GM12878 (cell line): ENCODE results near the gene LRP8. TPM values are rescaled to one million over a fixed set of nuclear protein-coding genes. Genes with fewer than 3 reads are reported as not detected.

Source experiments
- ATAC-seq: fragments of 200-7000 bp; cut with Tn5 transposase; 3 replicates; pipeline ENCODE4 v1.9.1; 2020; ENCODE audit warnings: mild to moderate bottlenecking, moderate library complexity
- BruUV-seq: library from RNA; stranded (reverse); fragments of 400-500 nt; replicated peaks from 2 replicates; lab custom pipeline; 2021; lab: Mats Ljungman, UMichigan
- CTCF ChIA-PET: fragments of 300-600 bp; sonication (Branson Sonifier 250); formaldehyde crosslinking; extraction: SDS; loops from one replicate; lab custom pipeline; 2021; ENCODE audit warnings: inconsistent platforms; lab: Yijun Ruan, JAX
- POLR2A ChIA-PET: fragments of 350-600 bp; formaldehyde crosslinking; extraction: SDS; loops from one replicate; lab custom pipeline; 2021; ENCODE audit warnings: inconsistent platforms; lab: Charles Lee
- RAD21 ChIA-PET: fragments of 300-600 bp; sonication (Branson Sonifier 250); formaldehyde crosslinking; loops from one replicate; lab custom pipeline; 2023; ENCODE audit warnings: antibody characterized with exemption; ENCODE audit not compliant: unreplicated experiment; lab: Charles Lee
- SMC1A ChIA-PET: fragments of 300-600 bp; sonication (Branson Sonifier 250); formaldehyde crosslinking; loops from one replicate; lab custom pipeline; 2023; ENCODE audit not compliant: unreplicated experiment, uncharacterized antibody; lab: Charles Lee
- DNase-seq: peaks from one replicate; pipeline ENCODE4 v3.0.0-alpha.2; 2011; ENCODE audit warnings: low read depth, low spot score
- FAIRE-seq: peaks from 3 replicates; lab custom pipeline; 2011; peaks lifted over from hg19 to GRCh38; lab: Jason Lieb, UNC
- H2AFZ ChIP-seq: 2 replicates; pipeline ENCODE4 v1.6.0; 2011; ENCODE audit warnings: low read depth, low read length, control low read depth; ENCODE audit not compliant: control insufficient read depth
- H3K27ac ChIP-seq: 2 replicates; pipeline ENCODE4 v1.5.1; 2011; ENCODE audit warnings: control low read depth; ENCODE audit not compliant: control insufficient read depth, insufficient read depth
- H3K27me3 ChIP-seq, 2 experiments: replicated peaks in 1 of 2; 2 replicates each; pipeline versions ENCODE4 v1.6.0 to v1.6.1; 2011; ENCODE audit warnings: low read length in 1 of 2; ENCODE audit not compliant: control insufficient read depth in 2 of 2, insufficient read depth in 2 of 2
- H3K36me3 ChIP-seq, 2 experiments: 2 replicates each; pipeline ENCODE4 v1.5.1; 2011; ENCODE audit warnings: low read length in 1 of 2; ENCODE audit not compliant: control insufficient read depth in 2 of 2, insufficient read depth in 2 of 2
- H3K4me1 ChIP-seq: 2 replicates; pipeline ENCODE4 v1.6.1; 2011; ENCODE audit warnings: mild to moderate bottlenecking, low read length, moderate library complexity, mixed read lengths; ENCODE audit not compliant: control insufficient read depth, insufficient read depth
- H3K4me2 ChIP-seq: 2 replicates; pipeline ENCODE4 v1.6.0; 2011; ENCODE audit warnings: control low read depth; ENCODE audit not compliant: control insufficient read depth, insufficient read depth
- H3K4me3 ChIP-seq: fragments of 200-600 bp; sonication (generic); 2 replicates; pipeline ENCODE4 v1.5.1; 2016
- H3K79me2 ChIP-seq: 2 replicates; pipeline ENCODE4 v1.6.0; 2011; ENCODE audit warnings: low read length; ENCODE audit not compliant: control insufficient read depth, insufficient read depth
- H3K9ac ChIP-seq: 2 replicates; pipeline ENCODE4 v1.8.0; 2011; ENCODE audit warnings: low read length, control low read depth, mixed read lengths; ENCODE audit not compliant: control insufficient read depth, insufficient read depth
- H3K9me3 ChIP-seq: replicated peaks from 3 replicates; pipeline ENCODE4 v1.5.1; 2011; ENCODE audit warnings: mild to moderate bottlenecking, low read length; ENCODE audit not compliant: control insufficient read depth, insufficient read depth
- H4K20me1 ChIP-seq: 2 replicates; pipeline ENCODE4 v1.6.0; 2011; ENCODE audit not compliant: control insufficient read depth, insufficient read depth
- BCL3 ChIP-seq: IDR thresholded peaks from 2 replicates; pipeline ENCODE4 v1.6.1; 2011; ENCODE audit warnings: borderline replicate concordance, low read depth, mild to moderate bottlenecking, moderate library complexity, low read length; ENCODE audit not compliant: insufficient read depth, poor library complexity, severe bottlenecking
- LARP7 ChIP-seq: fragments of 450-650 bp; IDR thresholded peaks from 2 replicates; pipeline ENCODE4 v1.6.1; 2017; ENCODE audit warnings: mild to moderate bottlenecking
- POLR2AphosphoS2 ChIP-seq: IDR thresholded peaks from 2 replicates; pipeline ENCODE4 v1.6.1; 2011; ENCODE audit warnings: low read depth, mild to moderate bottlenecking, low read length, improper control_type of control experiment, moderate library complexity
- ZZZ3 ChIP-seq: IDR thresholded peaks from 2 replicates; pipeline ENCODE4 v1.6.1; 2011; ENCODE audit warnings: low read depth; ENCODE audit not compliant: control insufficient read depth, insufficient read length
- WGBS: methylation state at CpG from one replicate; pipeline ENCODE4 v1.1.6; 2016; ENCODE audit warnings: low lambda C conversion rate; ENCODE audit not compliant: insufficient replicate concordance, insufficient coverage; ENCODE audit errors: missing lambda C conversion rate; 5-methylcytosine and 5-hydroxymethylcytosine counted together
- in situ Hi-C: fragments of 300-500 bp; cut with MboI; formaldehyde crosslinking; loops from 9 replicates; pipeline ENCODE4 v1.14.3; 2018; ENCODE audit warnings: mixed read lengths
- intact Hi-C: fragments of 100-400 bp; cut with micrococcal nuclease; formaldehyde crosslinking; loops from one replicate; pipeline ENCODE4 v1.14.2; 2022; ENCODE audit not compliant: unreplicated experiment
- polyA plus RNA-seq, 11 experiments: library from polyadenylated mRNA; depleted of rRNA in 4 of 11; unstranded in 6 of 11; stranded (reverse) in 5 of 11; fragments of >200 nt; fragmentation: Nextera tagmentation in 4 of 11; fragmentation: Illumina TruSeq in 1 of 11; extraction: Ambion mirVana in 4 of 11; extraction: Trizol in 1 of 11; gene quantifications; 1 replicate in 1 of 11; 2 replicates in 10 of 11; pipeline versions ENCODE4 v1.2.1 to v1.2.3, GENCODE V29; 2011 to 2016; ENCODE audit warnings: inconsistent platforms in 2 of 11, missing spikeins in 2 of 11, low read depth in 1 of 11
- total RNA-seq, 4 experiments: library from RNA; depleted of rRNA in 3 of 4; stranded (reverse); fragments of >200 nt in 3 of 4; fragmentation: Illumina TruSeq in 1 of 4; extraction: Trizol in 1 of 4; gene quantifications; 2 replicates each; pipeline versions ENCODE4 v1.2.1 to v1.2.3, GENCODE V29; 2013 to 2021

The LRP8 gene
- total and polyA plus RNA-seq, 10 of the 15 experiments (the other 5 are each of a cell fraction or from before 2014, with no cell fraction given) = 2.8 to 40.5 (median 22.3) TPM

GRCh38 chr1:53324728-53325297, 3.1 kb downstream of the LRP8 start:
- FAIRE-seq = no peak
- peak overlapping the region; percentile 62; the same call in 1 of the 2 replicates for H3K27ac ChIP-seq
- TF ChIP-seq ZZZ3 = no peak
- no peak for TF ChIP-seq LARP7
- no peak for TF ChIP-seq BCL3
- TF ChIP-seq POLR2AphosphoS2 = no peak
- in situ Hi-C loops = no loop called here
- peaks cover 42% of the 10 kb centered on the region for H3K79me2 ChIP-seq
- H3K36me3 ChIP-seq = peaks cover 24 to 30% of the 10 kb centered on the region in 2 experiments
- intact Hi-C loops = loop anchor here (5.0 kb wide), 1 partner anchor 67 kb away; no protein-coding TSS in a partner anchor
- ChIA-PET POLR2A (interaction anchor here (0.7 to 2.4 kb wide), 6 partner anchors 29 to 311 kb away, joined by 3 to 17 read pairs (median 3); no protein-coding TSS in a partner anchor), CTCF (interaction anchor here (0.8 to 1.9 kb wide), 6 partner anchors 30 to 88 kb away, joined by 3 to 6 read pairs (median 4); no protein-coding TSS in a partner anchor), RAD21 (interaction anchor here (1.1 to 2.8 kb wide), 5 partner anchors 20 to 69 kb away, joined by 3 to 16 read pairs (median 5); no protein-coding TSS in a partner anchor), SMC1A (interaction anchor here (0.8 to 1.3 kb wide), 5 partner anchors 32 to 84 kb away, joined by 3 to 9 read pairs (median 4); no protein-coding TSS in a partner anchor)
- DNase-seq = no peak
- peaks cover 13% of the 10 kb centered on the region for H3K4me1 ChIP-seq
- peak overlapping the region; percentile 95 for H3K4me2 ChIP-seq
- H3K27me3 ChIP-seq = no peaks in the 10 kb centered on the region
- H3K9ac ChIP-seq = peak overlapping the region; percentile 69; the same call in 1 of the 2 replicates
- BruUV-seq = no TSS peak
- WGBS = 87% methylated on average over 7 of the region's 7 CpGs
- H4K20me1 ChIP-seq = no peaks in the 10 kb centered on the region
- no peak overlapping the region for H2AFZ ChIP-seq
- peak overlapping the region; percentile 67 for H3K4me3 ChIP-seq
- no peaks in the 10 kb centered on the region for H3K9me3 ChIP-seq
- ATAC-seq = no peak
